Progenitor cell of endocrine pancreas (in vitro differentiated cells): ENCODE results near the gene ZNF10. TPM values are rescaled to one million over a fixed set of nuclear protein-coding genes. Genes with fewer than 3 reads are reported as not detected.

ENCODE experiments used
- DNase-seq: peaks from one replicate; pipeline ENCODE4 v3.0.0; 2021; ENCODE audit warnings: low spot score; ENCODE audit not compliant: unreplicated experiment
- H3K27ac Mint-ChIP-seq: 2 replicates; pipeline ENCODE4 v1.8.0; 2021; ENCODE audit warnings: mild to moderate bottlenecking, moderate library complexity, mixed read lengths
- H3K27me3 Mint-ChIP-seq: 2 replicates; pipeline ENCODE4 v1.8.0; 2021; ENCODE audit warnings: mixed read lengths
- H3K36me3 Mint-ChIP-seq: 2 replicates; pipeline ENCODE4 v1.8.0; 2022; ENCODE audit warnings: mixed read lengths; ENCODE audit not compliant: insufficient read depth
- H3K4me1 Mint-ChIP-seq: 2 replicates; pipeline ENCODE4 v1.8.0; 2021; ENCODE audit warnings: low read depth, mixed read lengths
- H3K4me3 Mint-ChIP-seq: 2 replicates; pipeline ENCODE4 v1.8.0; 2021; ENCODE audit warnings: low read depth, mild to moderate bottlenecking, moderate library complexity, mixed read lengths
- H3K9me3 Mint-ChIP-seq: 2 replicates; pipeline ENCODE4 v1.8.0; 2021; ENCODE audit warnings: low read depth, mixed read lengths
- CTCF ChIP-seq: fragments of 200-600 bp; sonication (generic); IDR thresholded peaks from one replicate; pipeline ENCODE4 v1.5.0; 2021; ENCODE audit warnings: antibody characterized with exemption, mild to moderate bottlenecking; ENCODE audit not compliant: unreplicated experiment
- long read RNA-seq: library from polyadenylated mRNA; unstranded; transcript quantifications from one replicate; pipeline ENCODE4 v2.0.0, GENCODE V29; 2020
- total RNA-seq: library from RNA; stranded (reverse); gene quantifications from 2 replicates; pipeline ENCODE4 v1.2.1, GENCODE V29; 2021

The ZNF10 gene
- 24.6 and 26.1 TPM in 2 replicates for total RNA-seq
- long read RNA-seq, full-length matches to known transcripts = 5 of 40 reads
- long read RNA-seq, partial matches to known transcripts = 4 of 40 reads
- long read RNA-seq, other reads (novel, unspliced or antisense) = 31 of 40 reads

GRCh38 chr12:133130038-133130807 is at the start of gene ZNF10, which contains the start of gene ZNF891:
ZNF10 (plus strand) TSS chr12:133130627; CDS start chr12:133144493, 13,866 bp downstream.
ZNF891 (minus strand) TSS chr12:133130274; CDS start chr12:133121918, 8,356 bp downstream.
- peak; percentile 95 for DNase-seq
- H3K36me3 Mint-ChIP-seq = peaks cover 66% of the 10 kb centered on the region
- TF ChIP-seq CTCF = no peak
- H3K4me3 Mint-ChIP-seq = peak within 1 kb of the TSS; percentile 91
- no peaks in the 10 kb centered on the region for H3K27me3 Mint-ChIP-seq
- peaks cover 6% of the 10 kb centered on the region for H3K4me1 Mint-ChIP-seq
- H3K27ac Mint-ChIP-seq = peak within 1 kb of the TSS; percentile 99
- H3K9me3 Mint-ChIP-seq = peaks cover 38% of the 10 kb centered on the region

- TF ChIP-seq CTCF = no peak
- H3K4me3 Mint-ChIP-seq = no peak overlapping the region
- DNase-seq = no peak
- no peaks in the 10 kb centered on the region for H3K27me3 Mint-ChIP-seq
- no peaks in the 10 kb centered on the region for H3K4me1 Mint-ChIP-seq
- H3K36me3 Mint-ChIP-seq = peaks cover 55% of the 10 kb centered on the region
- peaks cover 44% of the 10 kb centered on the region for H3K9me3 Mint-ChIP-seq
- no peak overlapping the region for H3K27ac Mint-ChIP-seq
Observed at GRCh38 chr12:133081159-133081780, 49.2 kb upstream of the ZNF10 start.

GRCh38 chr12:133083345-133083744 is 47.1 kb upstream of the ZNF10 start:
- H3K27me3 Mint-ChIP-seq = no peaks in the 10 kb centered on the region
- H3K4me3 Mint-ChIP-seq = peak overlapping the region; percentile 5
- H3K4me1 Mint-ChIP-seq = no peaks in the 10 kb centered on the region
- TF ChIP-seq CTCF = no peak
- H3K27ac Mint-ChIP-seq = peak overlapping the region; percentile 87
- no peak for DNase-seq
- H3K9me3 Mint-ChIP-seq = peaks cover 44% of the 10 kb centered on the region
- peaks cover 68% of the 10 kb centered on the region for H3K36me3 Mint-ChIP-seq

GRCh38 chr12:133105620-133106019 is 24.8 kb upstream of the ZNF10 start:
- Mint-ChIP-seq H3K9me3 (peaks cover 70% of the 10 kb centered on the region), H3K36me3 (peaks cover 95% of the 10 kb centered on the region), H3K27ac (peak overlapping the region; percentile 81), H3K4me3 (no peak overlapping the region), H3K27me3 (no peaks in the 10 kb centered on the region), H3K4me1 (no peaks in the 10 kb centered on the region)
- no peak for DNase-seq
- no peak for TF ChIP-seq CTCF

- H3K4me1 Mint-ChIP-seq = no peaks in the 10 kb centered on the region
- H3K4me3 Mint-ChIP-seq = no peak overlapping the region
- H3K9me3 Mint-ChIP-seq = peaks cover 66% of the 10 kb centered on the region
- H3K27me3 Mint-ChIP-seq = no peaks in the 10 kb centered on the region
- H3K27ac Mint-ChIP-seq = peak overlapping the region; percentile 71
- no peak for TF ChIP-seq CTCF
- DNase-seq = no peak
- peaks cover 92% of the 10 kb centered on the region for H3K36me3 Mint-ChIP-seq
Observed at GRCh38 chr12:133106253-133106652, 24.2 kb upstream of the ZNF10 start.
